Germinal center (tissue), 1 donor: ENCODE results near the gene CCDC192.

Experiments used
- DNase-seq: peaks from one replicate; pipeline ENCODE4 v3.0.0; 2012; ENCODE audit warnings: mixed read lengths, low spot score

CCDC192 gene

GRCh38 chr5:127985811-127986325 lies 282.7 kb downstream of the CCDC192 start:
- no peak for DNase-seq

GRCh38 chr5:127987354-127988145 lies 284.4 kb downstream of the CCDC192 start:
- no peak for DNase-seq

GRCh38 chr5:127988146-127988760 lies 285.1 kb downstream of the CCDC192 start:
- no peak for DNase-seq
